ENCODE results near the gene UNC5CL.

DNA sequence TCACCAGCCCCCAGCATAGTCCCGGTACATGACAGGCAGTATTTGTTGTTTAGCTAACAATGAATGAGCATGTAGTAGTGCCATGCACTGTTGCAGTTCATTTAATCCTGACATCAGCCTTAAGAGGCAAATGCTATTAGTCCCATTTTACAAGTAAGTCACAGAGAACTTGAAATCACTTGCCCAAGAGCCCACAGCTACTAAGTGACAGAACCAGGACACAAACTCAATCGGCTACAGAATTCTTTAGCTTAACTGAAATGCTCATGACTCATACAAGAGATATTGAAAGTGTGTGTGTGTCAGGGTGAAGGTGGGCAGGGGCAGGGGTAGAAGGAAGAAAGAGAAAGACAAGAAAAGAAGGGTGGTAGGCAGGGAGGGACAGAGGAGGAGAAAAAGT lies 52.7 kb downstream of the UNC5CL start:
- TF ChIP-seq NR1H2 (CRISPR knock-in tag; IDR thresholded peaks at IDR 0.05): no peak
- TF ChIP-seq, protein P1, sequence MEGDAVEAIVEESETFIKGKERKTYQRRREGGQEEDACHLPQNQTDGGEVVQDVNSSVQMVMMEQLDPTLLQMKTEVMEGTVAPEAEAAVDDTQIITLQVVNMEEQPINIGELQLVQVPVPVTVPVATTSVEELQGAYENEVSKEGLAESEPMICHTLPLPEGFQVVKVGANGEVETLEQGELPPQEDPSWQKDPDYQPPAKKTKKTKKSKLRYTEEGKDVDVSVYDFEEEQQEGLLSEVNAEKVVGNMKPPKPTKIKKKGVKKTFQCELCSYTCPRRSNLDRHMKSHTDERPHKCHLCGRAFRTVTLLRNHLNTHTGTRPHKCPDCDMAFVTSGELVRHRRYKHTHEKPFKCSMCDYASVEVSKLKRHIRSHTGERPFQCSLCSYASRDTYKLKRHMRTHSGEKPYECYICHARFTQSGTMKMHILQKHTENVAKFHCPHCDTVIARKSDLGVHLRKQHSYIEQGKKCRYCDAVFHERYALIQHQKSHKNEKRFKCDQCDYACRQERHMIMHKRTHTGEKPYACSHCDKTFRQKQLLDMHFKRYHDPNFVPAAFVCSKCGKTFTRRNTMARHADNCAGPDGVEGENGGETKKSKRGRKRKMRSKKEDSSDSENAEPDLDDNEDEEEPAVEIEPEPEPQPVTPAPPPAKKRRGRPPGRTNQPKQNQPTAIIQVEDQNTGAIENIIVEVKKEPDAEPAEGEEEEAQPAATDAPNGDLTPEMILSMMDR (IDR thresholded peaks at IDR 0.05): no peak
- no peak for TF ChIP-seq JUN (CRISPR knock-in tag; IDR thresholded peaks at IDR 0.05)
- no peak for TF ChIP-seq NR2C2 (CRISPR knock-in tag; IDR thresholded peaks at IDR 0.05)

All from WTC11 (cell line).